HT-29 (cell line): Measurements from ENCODE around the gene ZNF311. TPM values are rescaled to one million over a fixed set of nuclear protein-coding genes. Genes with fewer than 3 reads are reported as not detected.

Experiments used
- DNase-seq: peaks from one replicate; pipeline ENCODE4 v3.0.0-alpha.2; 2015; ENCODE audit warnings: low spot score
- total RNA-seq: library from RNA; depleted of rRNA; stranded (reverse); fragments of >200 nt; shearing (Covaris generic); gene quantifications from 2 replicates; pipeline ENCODE4 v1.2.3, GENCODE V29; 2014; rRNA removed

The ZNF311 gene
- total RNA-seq: 1.1 and 1.2 TPM in 2 replicates

DNA sequence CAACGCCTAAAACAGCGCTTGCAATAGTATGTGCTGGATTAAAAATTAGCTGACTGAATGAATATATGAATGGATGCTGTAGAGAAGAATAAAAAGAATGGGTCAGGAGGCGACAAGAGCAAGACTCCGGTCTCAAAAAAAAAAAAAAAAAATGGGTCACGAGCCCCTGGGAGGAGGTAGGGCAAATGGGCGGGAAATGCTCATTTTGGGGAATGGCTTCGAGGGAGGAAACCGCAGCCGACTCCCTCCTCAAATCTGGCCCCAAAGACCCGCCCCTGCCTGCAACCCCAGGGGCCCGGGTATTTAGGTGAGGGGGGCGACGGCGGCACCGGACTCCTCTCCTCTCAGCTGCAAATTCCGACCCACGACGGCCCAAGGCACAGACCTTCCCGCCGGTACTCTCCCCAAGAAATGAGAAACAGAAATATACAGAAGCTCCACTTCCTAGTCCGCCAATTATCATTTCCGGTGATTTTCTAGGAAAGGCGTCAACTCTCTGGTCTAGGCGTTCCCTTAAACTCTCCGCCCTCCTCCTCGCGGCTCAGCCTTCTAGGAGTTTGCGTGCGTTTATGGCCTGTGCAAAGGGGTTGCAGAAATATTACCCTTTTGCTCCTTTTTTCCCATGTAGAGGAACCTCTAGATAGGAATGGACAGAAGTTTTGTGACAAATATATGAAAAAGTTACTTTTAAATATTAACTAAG lies at the start of gene ZNF311:
Gene ZNF311, minus strand, starts transcription at position 133 of the 703 bp plus-strand sequence. CDS start 1,361 bp downstream, outside the sequence.
- DNase-seq: peak; percentile 81

DNA sequence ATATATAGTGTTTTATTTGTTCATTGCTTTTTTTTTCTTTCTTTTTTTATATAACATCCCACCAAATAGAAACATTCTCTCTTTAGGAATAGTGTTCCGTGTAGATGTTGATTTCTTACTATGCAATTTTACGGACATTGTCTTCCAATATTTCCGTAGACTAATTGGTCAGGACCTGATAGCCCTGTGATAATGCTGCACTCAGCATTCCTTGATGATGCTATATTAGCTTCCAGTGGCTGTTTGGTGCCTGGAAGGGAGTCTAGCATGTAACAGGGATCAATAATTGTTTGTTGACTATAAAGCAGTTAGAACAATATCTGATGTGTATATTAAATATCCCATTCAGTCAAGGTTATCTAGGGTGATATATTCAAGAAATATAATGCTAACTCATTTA lies 46.6 kb upstream of the ZNF311 start:
- no peak for DNase-seq

DNA sequence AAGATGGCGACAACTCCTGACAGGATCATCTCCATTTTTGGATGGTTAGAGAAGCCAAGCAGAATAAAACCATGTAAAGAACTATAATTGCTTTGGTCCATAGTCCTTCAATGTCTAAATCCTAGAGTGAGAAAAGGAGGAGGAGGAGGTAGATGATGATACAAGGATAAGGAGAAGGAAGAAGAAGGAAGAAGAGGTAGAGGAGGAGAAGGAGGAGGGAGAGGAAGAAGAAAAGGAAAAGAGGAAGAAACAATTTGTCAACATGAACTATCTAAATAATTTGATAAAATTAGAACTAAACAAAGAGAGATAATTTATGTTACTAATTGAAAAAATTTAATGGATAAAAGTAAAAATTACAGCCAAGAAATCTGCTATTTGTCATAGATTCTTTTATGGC lies 40.0 kb upstream of the ZNF311 start, which contains the start of gene OR2W1:
Gene OR2W1, minus strand, starts transcription at position 101 of the 400 bp plus-strand sequence. Its CDS starts 0 bp downstream, at position 101.
- DNase-seq: no peak

DNA sequence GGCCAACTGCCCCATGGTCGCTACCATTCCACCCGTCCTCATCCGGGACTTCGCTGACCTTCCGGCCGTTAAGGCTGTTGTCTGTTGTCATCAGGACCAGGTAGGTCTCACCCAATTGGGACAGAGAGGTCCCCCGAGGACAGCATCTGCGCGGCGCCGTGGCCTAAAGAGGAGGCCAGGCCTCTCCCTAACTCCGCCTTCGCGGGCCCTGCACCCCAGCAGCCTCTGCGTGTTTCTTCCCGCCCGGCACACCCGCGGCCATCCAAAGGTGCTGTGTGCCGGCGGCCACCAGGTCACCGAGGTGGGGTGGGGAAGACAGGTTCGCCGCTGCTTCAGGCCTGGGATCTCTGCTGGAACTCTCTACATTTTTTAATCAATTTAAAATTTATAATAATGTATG lies 30.8 kb upstream of the ZNF311 start:
- DNase-seq: no peak

DNA sequence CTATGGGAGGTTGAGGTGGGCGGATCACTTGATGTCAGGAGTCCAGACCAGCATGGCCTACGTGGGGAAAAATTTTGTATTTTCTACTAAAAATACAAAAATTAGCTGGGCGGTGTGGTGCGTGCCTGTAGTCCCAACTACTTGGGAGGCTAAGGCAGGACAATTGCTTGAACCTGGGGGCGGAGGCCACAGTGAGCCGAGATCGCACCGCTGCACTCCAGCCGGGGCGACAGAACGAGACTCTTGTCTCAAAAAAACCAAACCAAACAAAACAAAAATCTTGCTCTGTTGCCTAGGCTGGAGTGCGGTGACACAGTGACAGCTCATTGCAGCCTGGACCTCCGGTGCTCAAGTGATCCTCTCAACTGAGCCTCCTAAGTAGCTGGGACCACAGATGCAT lies 23.7 kb upstream of the ZNF311 start:
- no peak for DNase-seq

DNA sequence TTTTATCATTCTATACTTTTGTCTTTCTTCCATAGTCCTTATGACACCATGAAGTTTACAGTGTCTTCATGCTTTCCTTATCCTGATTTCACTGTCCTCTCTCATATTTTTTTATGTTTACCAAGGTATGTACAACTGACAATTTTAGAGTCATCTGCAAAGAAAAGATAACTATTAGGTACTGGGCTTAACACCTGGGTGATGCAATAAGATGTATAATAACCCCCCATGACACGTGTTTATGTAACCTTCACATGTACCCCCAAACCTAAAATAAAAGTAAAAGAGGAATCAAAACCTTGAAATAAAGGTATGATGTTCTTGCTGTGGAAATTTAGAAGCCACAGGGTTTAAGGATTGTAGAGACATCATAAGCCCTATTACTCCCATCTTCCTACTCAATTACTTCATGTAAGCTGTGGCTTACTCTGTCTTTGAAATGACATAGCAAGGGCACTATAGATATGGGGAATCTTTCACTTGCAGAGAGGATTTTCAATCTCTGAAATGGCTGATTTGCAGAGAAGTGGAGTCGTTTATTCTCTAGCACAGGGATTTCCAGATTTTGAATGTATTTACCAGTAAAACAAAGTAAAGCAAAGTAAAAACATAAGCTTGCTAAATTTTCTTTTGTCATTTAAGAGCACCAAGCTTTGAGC lies 20.9 kb upstream of the ZNF311 start:
- DNase-seq: no peak

DNA sequence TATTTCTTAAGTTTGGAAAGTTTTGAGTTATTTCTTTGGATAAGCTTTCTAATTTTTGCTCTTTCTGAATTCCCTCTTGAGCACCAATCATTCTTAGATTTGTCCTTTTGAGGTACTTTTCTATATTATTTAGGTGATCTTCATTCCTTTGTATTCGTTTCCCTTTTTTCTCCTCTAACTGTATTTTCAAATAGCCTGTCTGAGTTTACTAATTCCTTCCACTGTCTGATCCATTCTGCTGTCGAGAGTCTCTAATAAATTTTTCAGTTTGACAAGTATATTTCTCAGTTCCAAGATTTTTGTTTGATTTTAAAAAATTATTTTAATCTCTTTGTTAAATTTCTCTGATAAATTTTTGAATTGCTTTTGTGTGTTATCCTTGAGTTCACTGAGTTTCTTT lies 16.3 kb upstream of the ZNF311 start:
- no peak for DNase-seq

DNA sequence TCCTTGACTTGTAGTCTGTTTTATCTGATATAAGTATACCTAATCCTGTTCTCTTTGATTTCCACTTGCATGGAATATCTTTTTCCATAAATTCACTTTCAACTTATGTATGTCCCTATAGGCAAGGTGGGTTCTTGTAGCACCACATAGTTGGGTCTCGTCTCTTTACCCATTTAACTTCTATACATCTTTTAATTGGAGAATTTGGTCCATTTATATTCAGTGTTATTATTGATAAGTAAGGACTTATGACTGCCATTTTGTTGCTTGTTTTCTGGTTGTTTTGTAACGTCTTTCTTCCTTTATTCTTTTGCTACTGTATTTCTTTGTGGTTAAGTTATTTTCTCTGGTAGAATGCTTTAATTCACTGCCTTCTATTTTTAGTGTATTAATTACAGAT lies 14.5 kb upstream of the ZNF311 start:
- DNase-seq: no peak

DNA sequence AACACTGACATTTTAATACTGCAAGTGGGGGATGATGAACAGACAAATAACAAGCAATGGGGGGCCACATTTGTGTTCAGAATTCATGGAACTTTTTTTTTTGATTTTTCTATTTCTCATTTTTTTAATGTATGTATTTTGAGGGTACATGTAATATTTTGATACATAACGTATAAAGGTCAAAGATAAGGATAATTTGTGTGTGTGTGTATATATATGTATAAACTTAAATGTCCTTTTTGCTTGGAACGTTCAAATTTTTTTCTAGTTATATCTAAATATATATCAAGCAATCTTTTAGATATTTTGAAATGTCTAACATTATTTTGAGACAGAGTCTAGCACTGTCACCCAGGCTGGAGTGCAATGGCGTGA lies 12.3 kb upstream of the ZNF311 start:
- DNase-seq: no peak

DNA sequence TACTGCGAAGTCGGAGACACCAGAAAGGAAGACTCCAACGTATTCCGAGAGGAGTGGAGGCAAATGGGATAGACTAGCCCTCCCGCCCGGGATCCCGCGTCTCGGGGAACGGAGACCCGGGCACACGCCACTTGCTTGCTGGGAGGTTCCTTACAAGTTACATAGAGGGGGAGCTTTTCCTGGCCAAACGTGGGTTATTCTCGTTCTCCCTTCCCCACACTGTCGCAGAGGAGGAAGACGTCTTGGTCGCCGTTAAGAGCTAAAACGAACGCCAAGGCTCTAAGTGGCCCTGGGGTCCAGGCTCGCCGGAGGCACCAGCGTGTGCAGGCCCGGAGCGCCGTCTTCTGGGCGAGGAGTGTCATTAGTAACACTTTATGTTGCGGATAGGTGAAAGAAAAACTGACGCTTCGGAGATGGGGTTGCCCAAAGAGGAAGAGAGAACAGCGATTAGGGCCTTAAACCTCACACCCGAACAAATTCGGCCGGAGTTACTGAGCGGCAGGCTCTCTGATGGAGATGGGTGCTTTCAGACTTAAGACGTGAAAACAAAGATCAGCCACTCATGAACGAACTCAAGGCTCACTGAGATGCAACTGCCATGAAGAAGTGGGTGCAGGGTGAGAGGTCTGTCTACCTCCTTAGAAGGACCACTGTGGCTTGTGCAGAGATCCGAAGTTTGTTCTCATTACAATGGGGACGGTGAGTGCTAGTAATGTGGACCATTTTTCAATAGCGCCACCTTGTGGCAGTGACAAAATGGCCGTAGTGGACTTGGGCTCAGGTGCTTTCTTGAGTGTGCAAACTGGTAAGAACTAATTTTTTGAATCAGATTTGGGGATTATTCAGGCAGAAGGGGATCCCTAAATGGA lies 11.7 kb upstream of the ZNF311 start:
- peak; percentile 94 for DNase-seq

DNA sequence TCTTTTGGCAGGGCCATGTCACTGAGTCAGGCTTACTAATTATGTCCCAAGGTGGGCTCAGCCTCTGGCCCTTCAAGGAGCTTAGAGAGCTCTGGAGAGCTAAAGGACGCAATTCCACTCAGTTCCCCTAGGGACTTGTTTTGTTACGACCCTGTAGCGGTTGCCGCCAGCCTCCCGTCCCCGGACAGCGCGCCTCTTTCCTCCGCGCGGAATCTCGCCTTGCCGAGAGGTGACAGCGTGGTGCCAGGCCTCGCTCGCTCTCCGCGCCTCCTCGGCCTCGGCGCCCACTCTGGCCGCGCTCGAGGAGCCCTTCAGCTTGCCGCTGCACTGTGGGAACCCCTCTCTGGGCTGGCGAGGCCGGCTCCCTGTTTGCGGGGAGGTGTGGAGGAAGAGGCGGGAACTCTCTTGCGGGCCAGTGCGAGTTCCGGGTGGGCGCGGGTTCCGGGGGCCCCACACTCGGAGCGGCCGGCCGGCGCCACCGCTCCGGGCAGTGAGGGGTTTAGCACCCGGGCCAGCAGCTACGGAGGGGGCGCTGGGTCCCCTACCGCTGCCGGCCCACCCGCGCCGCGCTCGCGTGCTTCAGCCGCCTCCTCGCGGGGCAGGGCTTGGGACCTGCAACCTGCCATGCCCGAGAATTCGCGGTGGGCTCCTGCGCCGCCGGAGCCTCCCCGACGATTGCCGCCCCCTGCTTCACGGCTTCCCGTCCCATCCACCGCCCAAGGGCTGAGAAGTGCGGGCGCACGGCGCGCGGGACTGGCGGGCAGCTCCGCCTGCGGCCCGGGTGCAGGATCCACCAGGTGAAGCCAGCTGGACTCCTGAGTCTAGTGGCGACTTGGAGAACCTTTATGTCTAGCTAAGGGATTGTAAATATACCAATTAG lies 9.9 kb upstream of the ZNF311 start:
- DNase-seq: no peak

DNA sequence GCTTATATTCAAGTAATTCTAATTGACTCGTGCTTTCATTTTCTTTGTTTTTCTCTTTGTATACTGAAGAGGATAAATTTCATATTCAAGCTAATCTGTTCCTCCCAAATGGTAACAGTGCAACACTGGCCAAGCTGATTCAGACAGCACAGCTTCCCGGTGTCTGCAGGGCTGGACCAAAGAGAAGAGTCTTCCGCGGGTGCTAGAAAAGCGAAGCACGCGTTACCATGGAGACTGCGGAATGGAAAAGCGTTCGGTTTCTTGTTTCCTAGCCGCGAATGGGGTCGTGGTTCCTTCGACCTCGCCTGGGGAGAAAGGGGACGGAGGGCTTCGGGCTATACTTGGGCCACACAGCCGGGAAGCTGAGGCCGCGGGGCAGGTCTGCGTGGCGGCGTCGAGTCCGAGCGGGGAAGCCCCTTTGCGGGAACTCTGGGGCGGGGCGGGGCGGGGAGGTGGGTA lies 6.2 kb upstream of the ZNF311 start:
- DNase-seq: no peak

DNA sequence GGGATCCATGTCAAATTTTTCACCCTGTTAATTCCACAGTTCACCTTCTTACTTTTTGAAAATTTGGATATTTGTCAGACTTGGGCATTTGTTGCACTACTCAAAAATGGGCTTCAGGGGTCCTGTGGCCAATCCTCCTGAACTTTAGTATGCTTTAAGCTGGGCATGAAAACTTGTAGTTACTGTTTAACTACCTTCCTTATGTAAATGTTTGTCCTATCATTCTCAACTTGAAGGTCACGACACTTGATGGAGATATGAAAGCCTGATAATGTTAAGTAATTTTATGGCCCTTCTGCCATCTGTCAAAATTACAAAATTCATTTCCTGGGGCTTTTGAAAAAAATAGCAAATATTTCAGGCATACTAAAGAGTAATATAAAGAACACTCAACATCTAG lies 4.2 kb upstream of the ZNF311 start:
- no peak for DNase-seq

DNA sequence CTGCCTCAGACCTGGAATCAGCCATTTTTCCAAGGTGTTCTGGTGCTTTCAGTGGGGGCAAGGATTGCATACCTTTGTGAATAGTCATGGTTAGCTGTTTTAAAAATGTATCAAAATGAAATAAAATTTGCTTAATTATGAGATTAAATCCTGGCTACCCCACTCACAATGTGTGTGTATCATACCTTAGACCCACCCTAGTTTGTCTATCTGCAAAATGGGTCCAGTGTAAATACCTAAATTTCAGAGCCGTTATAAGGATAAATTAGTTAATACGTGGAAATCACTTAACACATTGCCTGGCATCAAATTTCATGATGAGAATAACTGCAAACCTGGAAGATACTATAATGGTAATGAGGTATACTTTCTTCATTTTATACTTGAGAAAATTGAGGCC lies 3.0 kb upstream of the ZNF311 start:
- DNase-seq: no peak

DNA sequence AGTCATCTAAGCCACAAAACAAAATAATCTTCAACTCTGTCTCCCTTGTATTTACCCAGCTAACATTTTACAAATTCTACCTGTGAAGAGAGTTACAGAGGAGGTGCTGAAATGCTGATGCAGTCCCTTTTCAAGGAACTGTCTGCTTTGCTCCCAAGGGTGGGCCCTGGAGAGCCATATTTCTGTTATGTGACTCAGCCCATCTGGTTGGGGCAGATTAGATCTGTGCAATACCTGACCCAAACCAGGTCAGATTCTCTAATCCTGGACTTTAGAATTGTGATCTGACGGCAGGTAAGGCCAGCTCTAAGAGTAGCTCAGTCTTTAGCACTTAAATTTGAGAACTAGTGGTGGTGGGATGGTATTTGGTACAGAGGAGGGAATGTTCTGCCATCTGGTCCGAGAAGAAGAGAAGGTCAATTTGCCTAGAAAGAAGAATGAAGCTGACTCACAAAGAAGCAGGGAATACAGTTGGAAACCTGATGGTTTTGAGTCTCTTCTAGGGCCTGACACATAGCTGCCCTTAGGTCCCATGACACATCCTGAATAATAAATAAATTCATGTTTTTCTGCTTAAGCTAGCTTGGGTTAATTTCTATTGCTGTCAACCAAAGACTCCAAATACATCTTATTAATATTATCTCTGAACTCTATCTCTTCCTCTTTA lies 8.1 kb downstream of the ZNF311 start:
- DNase-seq: no peak

DNA sequence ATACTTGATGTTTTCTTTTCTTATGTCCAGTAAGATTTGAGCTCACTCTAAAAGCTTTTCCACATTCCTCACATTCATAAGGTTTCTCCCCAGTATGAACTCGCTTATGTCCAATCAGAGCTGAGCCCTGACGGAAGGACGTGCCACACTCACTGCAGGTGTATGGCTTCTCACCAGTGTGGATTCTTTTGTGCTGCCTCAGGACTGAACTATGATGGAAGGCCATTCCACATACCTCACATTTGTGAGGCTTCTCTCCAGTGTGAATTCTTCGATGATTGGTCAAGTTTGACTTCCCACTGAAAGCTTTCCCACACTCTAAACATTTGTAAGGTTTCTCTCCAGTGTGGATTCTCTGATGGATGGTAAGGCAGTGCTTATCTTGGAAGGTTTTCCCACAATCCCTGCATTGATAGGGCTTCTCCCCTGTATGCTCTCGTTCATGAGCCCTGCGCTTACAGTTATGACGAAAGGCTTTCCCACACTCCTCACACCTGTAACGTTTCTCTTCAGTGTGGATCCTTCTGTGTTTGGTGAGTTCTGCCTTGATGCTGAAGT lies 9.9 kb downstream of the ZNF311 start:
- no peak for DNase-seq

DNA sequence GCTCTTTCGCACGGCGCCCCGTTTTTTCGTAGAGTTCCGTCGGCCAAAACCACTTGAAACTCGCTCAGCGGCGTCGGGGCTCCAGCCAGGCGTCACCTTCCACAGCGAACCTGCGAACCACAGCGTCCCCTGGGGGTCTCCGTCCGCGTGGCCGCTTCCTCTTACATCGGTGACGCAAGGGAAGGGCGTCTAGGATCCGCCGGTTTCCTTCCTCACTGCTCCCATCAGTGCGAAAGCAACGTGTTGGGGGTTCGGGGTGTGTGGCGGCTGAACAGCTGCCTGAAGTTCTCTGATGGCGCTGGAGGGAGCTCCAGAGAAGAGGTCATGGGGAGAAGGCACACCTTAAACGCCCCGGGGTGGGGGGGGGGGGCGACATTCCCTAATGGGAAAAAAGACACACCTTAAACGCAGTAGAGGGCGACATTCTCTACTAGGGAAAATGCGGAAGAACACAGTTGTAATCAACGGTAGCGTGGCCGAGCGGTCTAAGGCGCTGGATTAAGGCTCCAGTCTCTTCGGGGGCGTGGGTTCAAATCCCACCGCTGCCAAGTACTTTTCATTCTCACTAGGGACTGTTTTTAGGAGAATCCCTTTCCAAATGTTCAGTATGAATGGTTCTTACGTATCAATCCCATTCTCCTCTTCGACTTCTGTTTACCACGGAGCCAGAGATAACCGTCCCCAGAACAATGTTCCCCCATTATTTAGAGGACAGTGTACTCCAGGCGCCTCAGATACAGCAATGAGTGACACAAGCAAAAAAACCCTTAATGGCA lies 16.4 kb downstream of the ZNF311 start:
- DNase-seq: peak; percentile 90

DNA sequence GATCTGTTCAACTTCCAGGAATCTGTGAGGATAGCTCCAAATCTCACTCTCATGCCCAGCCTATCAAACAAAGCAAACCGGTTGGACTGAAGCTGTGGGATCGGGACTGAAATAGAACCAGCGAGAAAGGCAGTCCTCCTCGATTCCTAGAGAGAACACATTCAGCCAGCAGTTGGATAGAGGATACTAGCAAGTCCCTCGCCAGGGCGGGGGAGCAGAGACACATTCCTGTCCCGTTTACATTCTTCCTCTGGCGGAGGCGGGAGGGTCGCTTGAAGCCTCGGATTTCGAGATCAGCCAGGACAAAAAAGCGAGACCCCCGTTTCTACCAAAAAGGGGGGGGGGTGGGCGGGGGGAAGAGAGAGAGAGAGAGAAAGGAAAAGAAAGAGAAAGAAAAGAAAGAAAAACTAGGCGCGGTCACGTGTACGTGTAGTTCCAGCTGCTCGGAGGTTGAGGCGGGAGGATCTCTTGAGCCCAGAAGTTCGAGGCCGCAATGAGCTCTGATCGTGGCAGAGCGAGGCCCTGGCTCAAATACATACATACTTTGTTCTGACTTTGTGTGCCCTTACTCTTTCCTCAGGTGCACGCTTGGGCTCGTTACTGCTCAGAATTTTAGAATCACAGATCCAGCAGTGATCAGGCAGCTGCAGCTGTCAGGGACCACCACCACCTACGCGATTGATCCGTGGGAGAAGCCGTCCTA lies 19.5 kb downstream of the ZNF311 start:
- DNase-seq: peak; percentile 98

DNA sequence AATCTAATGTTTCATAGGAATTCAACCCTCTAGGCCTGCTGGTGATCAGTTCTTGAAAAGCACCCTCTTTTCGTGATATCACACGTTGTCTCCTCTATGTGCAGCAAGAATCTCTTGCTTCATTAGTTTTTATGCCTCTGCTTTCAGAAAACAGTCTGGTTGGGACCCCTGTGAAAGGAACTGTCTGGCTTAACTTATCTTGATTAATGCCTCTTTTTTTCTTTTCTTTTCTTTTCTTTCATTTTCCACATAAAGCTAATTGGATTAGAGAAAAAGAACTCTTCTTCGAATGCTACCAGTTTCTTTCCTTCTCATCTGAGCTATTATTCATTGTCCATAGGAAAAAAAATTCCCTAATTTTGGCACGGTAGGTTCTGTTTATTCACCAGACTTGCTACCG lies 21.3 kb downstream of the ZNF311 start:
- no peak for DNase-seq
